Activated effector memory CD4-positive, alpha-beta T cell treated with anti-CD3 and anti-CD28 coated beads, Interleukin-2, amount 50 U/mL, for 16 hours (primary cell): ENCODE results near the gene GRIN2A.

Source experiments
- DNase-seq: peaks from one replicate; pipeline ENCODE4 v3.0.0-alpha.2; 2020

The GRIN2A gene

DNA sequence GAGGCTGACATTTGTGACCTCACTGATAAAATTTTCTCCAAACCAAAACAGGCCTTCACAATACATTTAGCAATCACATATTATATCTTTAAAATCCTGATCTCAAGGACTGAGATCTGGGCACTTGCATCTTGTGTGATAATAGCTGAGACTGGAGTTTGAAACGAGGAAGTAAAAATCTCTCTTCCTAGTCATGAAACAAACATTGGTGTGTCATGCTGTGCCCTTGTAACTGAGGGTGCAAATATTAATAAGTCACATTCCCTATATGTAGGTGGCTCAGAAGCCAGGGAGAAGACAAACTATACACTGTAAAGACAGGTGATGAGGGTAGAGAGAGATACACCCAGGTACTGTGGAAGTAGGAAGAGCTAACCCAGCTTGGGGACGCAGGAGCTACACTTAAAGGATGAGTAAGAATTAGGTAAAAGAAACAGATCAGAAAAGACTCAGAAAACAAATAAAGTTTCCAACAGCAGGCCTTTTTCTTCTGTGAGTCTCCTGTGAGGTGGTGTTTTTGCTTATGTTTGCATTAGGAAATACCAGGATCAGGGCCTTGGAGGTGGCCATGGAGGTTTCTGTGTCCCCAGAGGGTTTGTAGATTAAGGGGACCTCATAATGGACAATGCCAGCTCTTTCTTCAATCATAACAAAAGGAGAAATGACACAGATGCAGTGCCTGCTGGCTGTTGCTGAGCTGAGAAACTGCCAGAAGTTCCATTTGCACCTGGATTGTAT lies 335.7 kb downstream of the GRIN2A start:
- no peak for DNase-seq

DNA sequence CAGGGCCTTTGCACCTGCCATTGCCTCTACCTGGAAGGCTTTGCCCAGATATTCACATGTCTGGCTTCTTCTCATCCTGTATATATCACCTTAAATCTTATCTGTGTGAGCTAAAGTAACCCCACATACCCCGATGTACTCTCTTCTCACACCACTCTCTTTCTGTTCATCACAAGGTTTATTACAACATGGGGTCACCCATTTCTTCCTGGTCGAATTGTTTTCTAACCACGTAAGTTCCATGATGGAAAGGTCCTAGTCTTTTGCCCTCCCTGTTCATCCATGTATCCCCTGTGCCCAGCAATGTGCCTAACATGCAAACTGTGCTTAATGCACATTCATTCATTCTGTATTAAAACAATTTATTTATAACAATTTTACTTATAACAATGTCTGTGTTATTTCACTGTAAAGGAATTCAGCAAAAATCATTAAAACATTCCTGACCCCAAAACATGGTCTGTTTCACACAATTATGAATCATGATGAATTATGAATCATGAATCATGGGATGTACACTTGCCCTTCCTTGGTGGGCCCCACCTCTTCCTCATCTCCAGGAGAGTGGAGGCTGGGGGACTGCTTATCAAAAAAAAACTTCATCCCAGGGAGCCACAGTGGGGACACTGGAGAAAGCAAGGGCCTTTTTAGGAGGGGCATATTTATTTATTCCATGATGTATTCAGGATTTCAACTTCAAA lies 336.4 kb downstream of the GRIN2A start:
- DNase-seq = no peak

DNA sequence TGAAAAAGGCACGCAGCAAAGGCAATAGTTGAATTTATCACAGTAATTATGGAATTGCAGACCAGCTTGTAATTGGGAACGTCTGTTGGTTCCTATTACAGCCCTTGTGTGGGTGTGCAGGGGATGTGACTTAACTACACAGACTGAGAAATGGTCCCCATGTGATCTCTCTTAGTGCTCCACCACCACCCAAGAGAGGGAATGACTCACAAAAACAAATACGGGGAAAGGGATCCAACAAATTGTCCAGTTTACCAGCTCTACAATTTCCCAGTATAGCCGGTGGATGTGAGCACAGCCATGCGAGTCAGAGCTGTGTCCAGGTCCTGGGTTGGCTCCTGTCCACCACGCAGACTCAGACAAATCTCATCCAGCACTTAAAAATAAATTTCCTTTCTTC lies 337.9 kb downstream of the GRIN2A start:
- no peak for DNase-seq

DNA sequence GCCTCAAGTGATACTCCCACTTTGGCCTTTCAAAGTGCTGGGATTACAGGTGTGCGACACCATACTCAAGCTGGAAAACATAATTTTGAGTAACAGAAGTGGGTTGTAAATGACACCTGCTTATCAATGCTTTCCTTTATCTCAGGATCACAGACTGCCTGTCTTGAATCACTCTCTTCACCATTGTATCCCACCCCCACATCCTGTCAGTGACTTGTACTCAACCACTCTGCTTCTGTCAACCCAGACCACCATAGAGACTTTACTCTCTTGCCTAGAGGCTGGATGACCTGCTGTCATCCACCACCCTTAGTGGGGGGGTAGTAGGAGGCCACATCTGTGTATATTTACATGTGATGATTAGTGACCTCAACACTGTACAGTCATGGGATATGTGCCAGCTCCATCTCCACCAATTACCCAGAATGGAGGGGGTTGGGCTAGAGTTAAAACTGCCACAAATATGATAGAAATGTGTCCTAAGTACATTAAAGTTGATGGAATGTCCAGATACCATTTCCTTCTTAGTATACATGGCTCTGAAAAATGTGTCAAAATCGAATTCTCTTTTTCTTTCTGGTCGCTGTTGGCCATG lies 338.7 kb downstream of the GRIN2A start:
- no peak for DNase-seq

DNA sequence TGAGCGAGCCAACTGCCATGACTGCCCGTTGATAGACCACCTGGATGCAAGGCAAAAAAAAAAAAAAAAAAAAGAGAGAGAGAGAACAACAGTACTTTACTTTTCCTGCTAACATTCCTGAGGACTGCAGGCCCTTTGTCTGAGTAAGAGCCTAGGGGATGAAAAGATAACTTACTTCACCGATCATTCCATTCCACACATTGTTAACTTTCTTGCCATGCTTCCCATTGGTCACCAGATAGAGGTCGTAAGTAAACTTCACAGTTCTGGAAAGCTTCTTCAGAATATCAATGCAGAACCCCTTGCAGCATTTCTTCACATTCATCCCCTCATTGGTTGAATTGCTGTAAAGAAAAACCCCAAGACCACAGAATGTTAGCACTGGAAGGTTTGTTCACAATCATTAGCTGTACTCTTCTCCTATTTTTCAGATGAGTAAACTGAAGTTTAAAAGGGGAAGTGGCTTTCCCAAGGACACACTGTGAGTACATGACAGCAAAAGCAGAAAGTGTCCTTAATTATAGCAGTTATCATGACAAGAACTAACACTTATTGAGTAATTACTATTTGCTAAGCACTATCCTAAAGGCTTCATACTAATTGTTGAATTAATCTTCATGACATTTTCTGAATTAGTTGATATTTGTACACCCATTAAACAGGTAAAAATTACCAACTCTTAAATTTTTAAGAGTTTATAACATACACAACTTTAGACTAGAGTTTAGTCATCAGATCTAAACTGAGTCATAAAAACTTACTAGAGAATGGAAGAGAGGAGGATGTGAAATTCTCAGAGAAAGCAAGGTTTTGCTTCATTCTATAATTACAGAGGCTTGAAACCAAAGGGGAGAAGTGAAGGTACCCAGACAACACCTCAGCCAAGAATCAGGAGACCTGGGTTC lies 341.2 kb downstream of the GRIN2A start:
- no peak for DNase-seq

DNA sequence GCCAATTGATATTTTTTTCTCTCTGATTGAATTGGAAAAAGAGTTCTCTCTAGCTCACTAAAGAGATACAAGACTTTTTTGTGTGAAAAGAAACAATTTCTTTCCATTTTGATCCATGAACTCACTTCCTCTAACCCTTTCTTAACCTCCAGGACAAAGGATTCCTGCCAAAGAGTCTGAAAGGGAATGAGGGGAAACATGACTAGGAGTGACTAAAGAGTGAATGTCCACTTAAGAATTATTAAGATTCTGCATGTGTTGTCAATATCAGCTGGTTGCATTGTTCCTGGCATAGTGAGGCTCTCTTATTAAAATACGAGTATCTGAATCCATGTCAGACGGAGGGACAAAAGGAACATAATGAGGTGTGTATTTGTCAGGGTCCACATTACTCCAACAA lies 344.7 kb downstream of the GRIN2A start:
- no peak for DNase-seq

DNA sequence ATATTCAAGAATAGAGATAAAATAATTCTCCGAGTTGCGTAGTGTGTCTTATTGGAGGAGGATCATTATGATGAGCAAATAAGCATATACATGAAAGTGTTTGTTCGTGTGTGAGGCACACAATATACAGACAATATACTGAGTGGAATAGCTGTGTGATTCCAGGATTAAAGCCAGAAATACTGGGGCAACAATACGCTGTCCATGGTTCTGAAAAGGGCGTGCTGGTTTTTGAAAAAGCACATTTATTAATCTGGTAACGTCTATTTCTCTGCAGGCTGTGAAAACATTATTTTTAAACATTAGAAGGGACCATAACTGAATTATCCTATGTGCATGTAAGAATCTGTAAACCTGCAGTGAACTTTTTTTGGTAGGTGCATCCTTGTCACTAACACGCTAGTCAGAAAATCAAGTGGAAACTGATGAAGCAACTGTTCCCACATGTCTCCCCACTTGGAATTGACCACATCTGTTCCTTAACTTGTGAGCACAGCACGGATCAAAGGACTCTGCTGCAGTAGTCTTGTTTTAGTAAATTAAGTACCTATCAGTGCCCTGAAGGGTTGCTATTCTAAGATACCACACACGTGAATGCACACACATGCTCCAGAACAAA lies 346.0 kb downstream of the GRIN2A start:
- DNase-seq = no peak

DNA sequence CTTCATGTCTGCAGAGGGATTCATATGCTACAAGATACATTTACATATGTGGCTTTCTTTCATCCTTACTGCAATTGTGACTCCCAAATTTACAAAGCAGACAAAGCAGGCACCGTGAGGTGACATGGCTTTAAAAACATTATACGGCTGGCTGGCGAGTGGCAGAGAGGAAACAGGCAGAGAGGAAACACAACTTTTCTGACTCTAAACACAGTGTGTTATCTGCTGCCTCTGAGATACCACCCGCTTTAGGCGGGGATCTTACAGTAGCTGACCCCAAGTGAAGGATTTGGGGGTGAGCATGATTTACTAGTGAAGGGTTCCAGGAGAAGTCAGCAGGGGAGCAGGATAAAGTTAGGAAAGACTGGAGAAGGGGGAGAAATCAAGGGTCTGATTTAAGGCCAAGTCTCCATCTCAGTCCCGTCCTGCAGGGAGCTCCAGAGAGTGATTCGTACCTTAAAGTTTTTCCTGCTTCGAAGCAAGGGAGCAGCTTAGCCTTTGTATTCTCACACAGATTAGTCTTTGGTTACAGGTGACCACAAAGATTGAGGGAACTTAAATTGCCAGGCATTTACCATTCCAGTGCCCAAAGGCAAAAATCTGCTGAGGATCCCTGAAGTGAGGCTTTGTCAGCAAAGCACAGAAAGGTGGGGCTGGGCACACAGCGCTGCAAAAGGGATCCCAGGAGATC lies 355.0 kb downstream of the GRIN2A start:
- DNase-seq = no peak

DNA sequence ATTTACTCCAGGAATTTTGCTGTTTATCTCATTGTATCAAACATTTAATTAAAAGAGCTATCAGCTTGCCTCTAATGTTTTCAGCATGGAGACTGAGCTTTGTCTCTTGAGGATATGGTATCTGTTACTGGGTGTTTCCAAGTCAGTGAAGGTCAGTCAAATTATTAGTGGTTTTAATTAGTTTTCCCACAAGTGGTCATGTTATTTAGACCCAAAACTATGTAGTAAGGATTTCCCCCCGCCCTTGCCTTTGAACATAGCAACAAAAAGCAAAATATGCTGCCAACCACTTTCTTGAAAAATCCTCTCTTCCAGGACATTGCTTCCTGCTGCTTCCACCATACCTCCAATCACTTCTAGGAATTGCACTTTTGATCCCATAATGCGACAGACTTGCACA lies 355.6 kb downstream of the GRIN2A start:
- no peak for DNase-seq

DNA sequence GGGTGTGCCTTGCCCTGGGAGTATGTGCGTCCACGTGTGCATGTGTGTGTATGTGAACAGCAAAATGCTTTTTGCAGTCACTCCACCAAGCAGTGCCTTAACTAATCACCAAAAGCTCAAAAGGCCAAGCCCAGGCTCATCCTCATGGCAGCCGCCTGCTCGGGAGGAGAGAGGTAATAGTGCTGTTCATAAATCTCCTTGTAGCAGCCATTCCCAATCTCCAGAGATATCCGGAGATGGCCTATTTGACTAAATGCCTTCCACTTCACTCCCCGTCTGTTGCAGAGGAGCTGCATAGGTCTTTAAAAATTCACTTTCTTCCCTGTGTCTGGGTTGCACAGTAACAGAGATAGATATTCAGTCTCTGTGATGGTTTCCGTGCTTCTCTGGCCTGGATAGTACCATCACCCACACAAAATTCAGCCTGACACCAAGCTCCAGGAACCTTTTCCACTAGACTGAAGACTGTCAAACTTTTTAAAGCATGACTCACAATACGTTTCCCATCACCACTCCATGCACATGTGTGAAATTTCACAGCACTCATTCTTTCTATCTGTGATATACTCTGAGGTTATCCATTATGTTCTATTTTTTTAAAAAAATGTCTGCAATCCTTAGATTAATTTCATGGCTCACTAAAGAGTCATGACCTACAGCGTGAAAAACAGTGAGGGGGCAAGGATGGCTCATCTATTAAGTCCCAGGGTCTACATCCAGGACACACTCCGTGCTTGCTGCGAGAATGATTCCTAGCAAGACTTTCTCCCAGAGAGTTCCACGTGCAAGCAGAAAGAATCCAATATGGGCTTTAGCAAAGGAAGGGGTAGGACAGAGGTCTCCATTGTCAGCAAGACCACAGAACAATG lies 357.8 kb downstream of the GRIN2A start:
- no peak for DNase-seq

DNA sequence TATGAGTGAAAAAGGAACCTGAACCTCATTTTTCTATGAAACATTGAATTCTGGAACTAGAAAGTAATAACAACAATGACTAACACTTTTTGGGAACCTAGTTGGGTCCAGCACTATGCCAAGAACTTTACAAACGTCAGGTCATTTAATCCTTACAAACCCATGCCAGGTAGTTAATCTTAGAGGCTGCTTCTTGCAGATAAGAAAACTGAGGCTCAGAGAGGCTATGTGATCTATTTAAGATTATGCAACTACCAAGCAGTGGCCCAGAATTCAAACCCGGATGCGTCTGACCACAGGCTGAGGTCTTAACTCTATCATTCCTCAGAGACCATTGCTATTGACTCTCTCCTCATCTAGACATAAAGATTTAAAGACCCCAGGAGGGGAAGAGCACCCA lies 358.7 kb downstream of the GRIN2A start:
- no peak for DNase-seq

DNA sequence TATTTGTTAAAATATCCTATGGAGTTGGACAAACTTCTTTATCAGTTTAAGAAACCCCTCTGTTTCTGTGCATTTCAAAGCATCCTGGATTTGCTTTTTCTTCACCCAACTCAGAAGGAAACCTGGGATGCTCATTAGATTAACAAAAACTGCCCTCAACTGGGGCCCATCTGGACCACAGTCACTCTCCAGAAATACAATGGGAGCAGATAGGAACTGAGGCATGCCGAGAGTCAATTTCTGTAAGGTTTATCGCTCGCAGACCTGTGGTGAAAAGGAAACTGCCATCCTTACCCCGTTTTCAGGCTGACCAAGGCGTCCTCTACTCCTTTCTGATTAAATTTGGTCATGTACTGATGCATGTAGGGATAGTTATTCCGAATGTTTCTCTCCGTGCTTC lies 360.3 kb downstream of the GRIN2A start:
- no peak for DNase-seq

DNA sequence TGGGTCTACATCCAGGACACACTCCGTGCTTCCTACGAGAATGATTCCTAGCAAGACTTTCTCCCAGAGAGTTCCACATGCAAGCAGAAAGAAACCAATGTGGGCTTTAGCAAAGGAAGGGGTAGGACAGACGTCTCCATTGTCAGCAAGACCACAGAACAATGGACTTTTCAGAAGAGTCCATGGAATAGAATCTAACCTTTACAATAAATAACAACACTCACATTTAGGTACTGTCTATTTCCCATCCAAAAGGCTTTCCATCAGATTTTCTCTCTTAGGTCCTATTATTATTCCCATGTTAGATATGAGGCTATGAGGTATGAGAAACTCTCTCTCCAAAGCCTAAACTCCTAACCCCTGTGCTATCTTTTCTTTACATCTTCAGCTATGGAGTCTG lies 360.9 kb downstream of the GRIN2A start:
- no peak for DNase-seq

DNA sequence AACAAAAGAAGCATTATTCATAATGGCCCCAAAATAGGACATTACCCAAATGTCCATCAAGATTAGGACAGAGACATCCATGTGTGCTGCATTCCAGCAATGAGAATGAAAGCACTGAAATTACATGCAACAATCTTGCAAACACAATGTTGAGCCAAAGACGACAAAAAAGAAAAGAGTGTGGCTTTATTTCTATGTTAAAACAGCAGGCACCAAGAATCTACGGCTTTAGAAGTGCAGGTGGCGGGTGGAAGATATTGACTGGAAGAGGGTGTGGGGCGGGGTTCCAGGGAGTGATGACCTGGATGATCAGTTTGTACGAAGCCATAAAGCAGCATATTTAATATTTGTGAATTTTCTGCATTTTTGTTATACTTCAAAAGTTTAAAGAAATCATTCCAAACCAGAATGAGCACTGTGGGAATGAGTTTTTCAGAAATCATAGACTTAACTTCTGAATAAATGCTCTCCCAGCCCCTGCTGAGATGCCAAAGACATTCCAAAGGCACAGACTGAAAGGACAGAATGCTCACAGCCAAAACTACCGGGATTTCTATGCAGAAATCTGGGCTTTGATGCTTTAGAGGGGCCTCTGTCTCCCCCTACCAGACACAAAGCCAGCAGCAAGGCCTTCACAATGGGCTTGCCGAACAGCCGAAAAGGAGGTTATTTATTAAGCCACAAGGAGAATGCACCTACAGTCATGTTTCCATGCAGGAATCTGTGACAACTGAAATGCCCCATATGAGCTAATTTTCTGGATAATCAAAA lies 361.6 kb downstream of the GRIN2A start:
- no peak for DNase-seq

DNA sequence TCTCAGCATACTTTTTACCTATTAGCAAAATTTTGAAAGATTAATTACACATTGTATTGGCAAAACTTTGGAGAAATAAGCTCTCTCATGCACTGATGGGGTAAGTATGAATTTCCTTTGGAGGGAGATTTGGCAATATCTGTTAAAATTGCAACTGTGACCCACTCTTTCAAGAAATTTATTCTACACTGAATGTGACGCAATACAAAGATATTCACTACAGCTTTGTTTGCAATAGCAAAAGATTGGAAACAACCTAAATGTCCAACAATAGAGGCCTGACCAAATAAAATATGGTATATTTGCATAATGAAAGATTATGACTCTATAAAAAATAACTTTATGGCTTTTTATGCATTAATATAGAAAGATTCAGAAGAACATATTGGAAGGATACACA lies 363.5 kb downstream of the GRIN2A start:
- DNase-seq = no peak

DNA sequence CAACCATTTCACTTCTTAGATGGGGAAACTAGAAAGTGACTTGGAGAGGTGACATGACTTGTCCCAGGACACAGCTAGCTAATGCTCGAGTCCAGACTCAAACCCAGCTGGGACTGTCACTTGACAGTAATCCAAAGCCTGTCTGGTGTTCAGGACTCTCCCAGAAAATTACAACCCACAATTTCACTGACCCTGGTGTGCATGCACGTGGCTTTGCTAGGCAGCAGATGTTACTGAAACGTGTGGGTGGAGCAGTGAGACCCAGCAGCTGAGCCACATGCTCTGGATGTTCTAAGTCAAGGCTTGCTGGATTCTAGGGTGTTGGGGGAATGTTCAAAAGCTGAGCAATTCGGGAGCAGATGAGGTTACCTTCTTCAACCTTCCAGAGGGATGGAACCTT lies 364.6 kb downstream of the GRIN2A start:
- DNase-seq = no peak

DNA sequence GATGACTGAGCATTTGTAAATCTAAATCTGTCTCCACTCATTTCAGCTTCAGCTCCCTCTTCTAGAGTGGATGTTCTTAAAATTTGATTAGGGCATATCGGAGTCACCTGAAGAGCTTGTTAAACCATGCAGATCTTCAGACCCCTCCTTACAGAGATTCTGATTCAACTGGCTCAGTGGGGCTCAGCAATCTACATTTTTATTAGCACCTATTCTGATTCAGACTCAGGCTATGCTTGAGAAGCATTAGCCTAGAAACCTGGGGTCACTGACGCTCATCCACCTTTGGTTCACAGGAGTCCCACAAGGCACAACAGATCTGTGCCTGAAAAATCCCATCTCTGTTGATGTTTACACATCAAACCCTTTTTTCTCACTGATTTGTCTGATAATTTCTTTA lies 365.6 kb downstream of the GRIN2A start:
- no peak for DNase-seq

DNA sequence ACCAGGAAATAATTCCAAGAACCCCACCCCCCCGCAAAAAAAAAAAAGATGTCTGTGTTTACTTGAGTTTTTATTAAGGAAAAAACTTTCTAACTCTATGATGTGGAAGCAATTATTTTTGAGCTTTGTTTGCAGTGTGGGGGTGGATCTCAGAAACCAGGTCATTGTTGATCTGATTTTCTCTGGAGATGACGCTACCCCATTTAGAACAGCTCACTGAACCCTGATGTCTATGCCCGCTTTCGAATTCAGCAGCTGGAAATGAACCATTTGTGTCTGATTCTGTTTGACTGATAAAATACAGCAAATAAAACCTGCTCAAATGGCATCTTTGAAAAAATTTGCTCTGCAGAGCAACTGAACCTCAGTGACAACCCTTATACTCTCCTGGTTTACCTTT lies 368.6 kb downstream of the GRIN2A start:
- DNase-seq = no peak

DNA sequence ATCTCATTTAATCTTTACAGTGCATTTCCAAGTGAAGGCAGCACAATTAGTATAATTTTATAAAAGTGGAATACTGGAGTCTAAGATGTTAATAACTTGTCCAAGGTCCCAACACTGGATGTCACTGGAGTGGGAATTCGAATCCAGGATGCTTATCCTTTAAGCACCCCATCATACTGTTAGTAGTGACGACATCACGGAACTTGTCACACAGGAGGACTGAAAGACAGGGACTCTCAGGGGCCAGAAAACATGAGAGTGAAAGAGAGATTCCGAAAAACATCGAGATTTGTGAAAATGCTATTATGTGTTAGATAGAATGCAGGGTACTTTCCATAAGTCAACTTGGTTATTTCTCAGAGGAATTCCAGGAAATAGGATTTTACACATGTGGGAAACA lies 374.0 kb downstream of the GRIN2A start:
- no peak for DNase-seq

DNA sequence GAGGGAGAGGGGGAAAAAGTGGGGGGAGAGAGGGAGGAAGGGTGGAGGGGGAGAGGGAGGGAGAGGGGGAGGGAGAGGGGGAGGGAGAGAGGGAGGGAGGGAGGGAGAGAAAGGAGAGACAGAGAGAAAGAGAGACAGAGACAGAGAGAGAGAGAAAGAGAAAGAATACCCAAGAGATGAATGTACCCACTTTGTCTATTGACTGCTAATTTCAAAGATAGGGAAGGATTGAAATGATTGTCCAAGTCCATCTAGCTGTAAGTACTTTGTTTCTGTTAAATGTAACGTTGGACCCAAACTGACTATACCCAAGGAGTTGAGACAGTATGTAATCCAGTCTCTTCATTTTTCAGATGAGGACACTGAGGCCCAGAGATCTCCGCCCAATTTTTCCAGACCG lies 374.9 kb downstream of the GRIN2A start:
- DNase-seq = no peak
